Measurements from ENCODE around the gene PEX14.

PEX14 gene

DNA sequence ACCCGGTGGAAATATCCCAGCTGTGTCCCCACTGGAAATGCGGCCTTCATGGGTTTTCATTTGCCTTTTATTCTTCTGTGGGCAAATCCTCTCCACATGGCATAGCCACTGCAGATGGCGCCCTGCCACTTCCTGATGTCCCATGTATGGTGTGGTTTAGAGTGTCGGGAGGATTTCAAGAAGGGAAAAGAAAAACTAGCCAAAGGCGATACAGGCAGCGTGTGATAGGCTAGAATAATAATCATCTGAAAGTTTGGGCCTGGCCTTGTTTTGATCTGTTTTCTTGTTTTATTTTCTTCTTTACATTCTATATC is 123.6 kb downstream of the PEX14 start:
- no peak for DNase-seq
- H3K27ac ChIP-seq (ENCODE audit: insufficient read depth, low read length, poor library complexity, severe bottlenecking): no peak overlapping the region
- H3K36me3 ChIP-seq (ENCODE audit: control insufficient read depth, insufficient read depth, low read length): peaks cover 3% of the 10 kb centered on the region
- no peaks in the 10 kb centered on the region for H3K9me3 ChIP-seq (ENCODE audit: control insufficient read depth, low read length)
- no peaks in the 10 kb centered on the region for H3K4me1 ChIP-seq (ENCODE audit: control insufficient read depth, insufficient read depth, low read length, poor library complexity, severe bottlenecking)
- no peaks in the 10 kb centered on the region for H3K27me3 ChIP-seq (replicated peaks; ENCODE audit: control insufficient read depth, insufficient read depth, low read length, poor library complexity, severe bottlenecking)
- no peak overlapping the region for H3K4me3 ChIP-seq (ENCODE audit: insufficient read depth, low read depth, low read length, poor library complexity, severe bottlenecking)

DNA sequence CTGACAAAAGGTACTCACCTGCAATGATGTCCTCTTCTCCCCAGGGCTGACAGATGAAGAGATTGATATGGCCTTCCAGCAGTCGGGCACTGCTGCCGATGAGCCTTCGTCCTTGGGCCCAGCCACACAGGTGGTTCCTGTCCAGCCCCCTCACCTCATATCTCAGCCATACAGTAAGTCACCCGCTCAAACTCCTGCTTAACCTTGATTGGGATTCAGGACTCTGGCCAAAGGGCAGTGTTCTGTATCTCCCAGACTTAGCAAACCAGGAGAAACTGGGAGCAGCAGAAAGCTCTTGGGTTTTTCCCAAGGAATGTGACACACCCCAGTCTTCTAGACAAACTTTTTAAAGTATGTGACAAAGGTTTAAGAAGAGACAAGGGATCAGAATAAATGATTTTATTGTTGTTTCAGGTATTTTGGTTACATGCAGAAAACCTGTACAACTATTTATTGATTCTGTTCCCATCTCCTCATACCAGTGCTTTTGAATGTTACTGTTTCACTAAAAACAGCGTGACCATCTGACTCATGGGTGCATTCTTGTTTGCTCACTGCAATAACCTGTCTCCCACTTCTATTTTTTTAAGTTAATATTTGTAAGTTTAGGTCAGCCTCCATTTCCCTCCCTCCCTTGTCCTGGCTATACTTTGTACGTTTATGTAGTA is 124.6 kb downstream of the PEX14 start:
- Histone ChIP-seq H3K4me3 (ENCODE audit: insufficient read depth, low read depth, low read length, poor library complexity, severe bottlenecking) (no peak overlapping the region), H3K27ac (ENCODE audit: insufficient read depth, low read length, poor library complexity, severe bottlenecking) (no peak overlapping the region), H3K27me3 (replicated peaks; ENCODE audit: control insufficient read depth, insufficient read depth, low read length, poor library complexity, severe bottlenecking) (no peaks in the 10 kb centered on the region), H3K9me3 (ENCODE audit: control insufficient read depth, low read length) (no peaks in the 10 kb centered on the region), H3K36me3 (ENCODE audit: control insufficient read depth, insufficient read depth, low read length) (peaks cover 3% of the 10 kb centered on the region), H3K4me1 (ENCODE audit: control insufficient read depth, insufficient read depth, low read length, poor library complexity, severe bottlenecking) (no peaks in the 10 kb centered on the region)
- no peak for DNase-seq

DNA sequence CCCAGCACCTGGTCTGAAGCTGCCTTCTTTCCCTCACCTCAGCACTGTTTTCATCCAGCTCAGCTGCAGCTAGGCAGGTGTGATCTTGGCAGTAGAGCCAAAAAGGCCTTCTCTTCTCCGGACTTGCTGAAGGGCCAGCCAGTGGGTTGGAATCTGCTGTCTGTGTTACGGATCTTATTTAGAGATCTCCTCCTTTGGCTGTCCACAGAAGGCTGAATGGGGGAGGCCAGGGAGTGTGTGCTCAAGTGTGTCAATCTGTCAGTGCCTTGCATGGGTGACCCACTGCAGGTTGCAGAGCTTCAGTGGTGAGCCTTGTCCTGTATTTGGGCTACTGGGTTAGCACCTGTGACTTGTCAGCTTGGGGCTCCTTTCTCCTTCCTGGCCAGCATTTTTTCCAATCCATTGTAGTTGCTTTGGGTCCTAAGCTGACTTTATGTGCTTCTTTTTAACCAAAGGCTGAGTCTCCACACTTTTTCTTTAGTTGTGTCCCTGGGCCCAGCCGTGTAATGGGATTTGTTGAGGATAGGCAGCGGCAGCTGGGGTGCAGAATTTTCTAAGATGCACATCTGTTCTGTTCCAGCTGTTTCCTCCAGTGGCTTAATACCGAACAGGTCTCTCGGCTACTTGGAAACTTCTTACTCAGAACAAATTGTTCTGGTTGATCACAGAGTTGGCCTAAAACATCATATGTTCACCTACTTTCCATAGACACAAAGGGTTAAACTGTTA is 126.8 kb downstream of the PEX14 start:
- Histone ChIP-seq H3K4me3 (ENCODE audit: insufficient read depth, low read depth, low read length, poor library complexity, severe bottlenecking) (no peak overlapping the region), H3K27me3 (replicated peaks; ENCODE audit: control insufficient read depth, insufficient read depth, low read length, poor library complexity, severe bottlenecking) (no peaks in the 10 kb centered on the region), H3K36me3 (ENCODE audit: control insufficient read depth, insufficient read depth, low read length) (peaks cover 3% of the 10 kb centered on the region), H3K27ac (ENCODE audit: insufficient read depth, low read length, poor library complexity, severe bottlenecking) (no peak overlapping the region), H3K4me1 (ENCODE audit: control insufficient read depth, insufficient read depth, low read length, poor library complexity, severe bottlenecking) (no peaks in the 10 kb centered on the region), H3K9me3 (ENCODE audit: control insufficient read depth, low read length) (no peaks in the 10 kb centered on the region)
- DNase-seq: no peak

- Histone ChIP-seq H3K36me3 (ENCODE audit: control insufficient read depth, insufficient read depth, low read length) (peaks cover 3% of the 10 kb centered on the region), H3K4me1 (ENCODE audit: control insufficient read depth, insufficient read depth, low read length, poor library complexity, severe bottlenecking) (no peaks in the 10 kb centered on the region), H3K4me3 (ENCODE audit: insufficient read depth, low read depth, low read length, poor library complexity, severe bottlenecking) (no peak overlapping the region)
Measured at GRCh38 chr1:10602936-10603335, 128.2 kb downstream of the PEX14 start.

GRCh38 chr1:10604966-10605365 is 130.2 kb downstream of the PEX14 start:
- Histone ChIP-seq H3K27ac (ENCODE audit: insufficient read depth, low read length, poor library complexity, severe bottlenecking) (no peak overlapping the region), H3K4me1 (ENCODE audit: control insufficient read depth, insufficient read depth, low read length, poor library complexity, severe bottlenecking) (no peaks in the 10 kb centered on the region), H3K36me3 (ENCODE audit: control insufficient read depth, insufficient read depth, low read length) (no peaks in the 10 kb centered on the region), H3K4me3 (ENCODE audit: insufficient read depth, low read depth, low read length, poor library complexity, severe bottlenecking) (no peak overlapping the region), H3K27me3 (replicated peaks; ENCODE audit: control insufficient read depth, insufficient read depth, low read length, poor library complexity, severe bottlenecking) (no peaks in the 10 kb centered on the region), H3K9me3 (ENCODE audit: control insufficient read depth, low read length) (no peaks in the 10 kb centered on the region)
- DNase-seq: no peak

More at GRCh38 chr1:10602936-10603335, 128.2 kb downstream of the PEX14 start:
- H3K27me3 ChIP-seq (replicated peaks; ENCODE audit: control insufficient read depth, insufficient read depth, low read length, poor library complexity, severe bottlenecking): no peaks in the 10 kb centered on the region
- H3K27ac ChIP-seq (ENCODE audit: insufficient read depth, low read length, poor library complexity, severe bottlenecking): no peak overlapping the region
- no peaks in the 10 kb centered on the region for H3K9me3 ChIP-seq (ENCODE audit: control insufficient read depth, low read length)
- no peak for DNase-seq

- no peak for DNase-seq
- no peak overlapping the region for H3K4me3 ChIP-seq (ENCODE audit: insufficient read depth, low read depth, low read length, poor library complexity, severe bottlenecking)
Measured at GRCh38 chr1:10606064-10606463, 131.3 kb downstream of the PEX14 start.

GRCh38 chr1:10607228-10607627 is 132.5 kb downstream of the PEX14 start:
- Histone ChIP-seq H3K9me3 (ENCODE audit: control insufficient read depth, low read length) (no peaks in the 10 kb centered on the region), H3K27me3 (replicated peaks; ENCODE audit: control insufficient read depth, insufficient read depth, low read length, poor library complexity, severe bottlenecking) (no peaks in the 10 kb centered on the region), H3K4me3 (ENCODE audit: insufficient read depth, low read depth, low read length, poor library complexity, severe bottlenecking) (no peak overlapping the region), H3K4me1 (ENCODE audit: control insufficient read depth, insufficient read depth, low read length, poor library complexity, severe bottlenecking) (no peaks in the 10 kb centered on the region), H3K27ac (ENCODE audit: insufficient read depth, low read length, poor library complexity, severe bottlenecking) (no peak overlapping the region), H3K36me3 (ENCODE audit: control insufficient read depth, insufficient read depth, low read length) (no peaks in the 10 kb centered on the region)
- no peak for DNase-seq

More at GRCh38 chr1:10606064-10606463, 131.3 kb downstream of the PEX14 start:
- Histone ChIP-seq H3K36me3 (ENCODE audit: control insufficient read depth, insufficient read depth, low read length) (no peaks in the 10 kb centered on the region), H3K4me1 (ENCODE audit: control insufficient read depth, insufficient read depth, low read length, poor library complexity, severe bottlenecking) (no peaks in the 10 kb centered on the region), H3K9me3 (ENCODE audit: control insufficient read depth, low read length) (no peaks in the 10 kb centered on the region), H3K27me3 (replicated peaks; ENCODE audit: control insufficient read depth, insufficient read depth, low read length, poor library complexity, severe bottlenecking) (no peaks in the 10 kb centered on the region), H3K27ac (ENCODE audit: insufficient read depth, low read length, poor library complexity, severe bottlenecking) (no peak overlapping the region)

DNA sequence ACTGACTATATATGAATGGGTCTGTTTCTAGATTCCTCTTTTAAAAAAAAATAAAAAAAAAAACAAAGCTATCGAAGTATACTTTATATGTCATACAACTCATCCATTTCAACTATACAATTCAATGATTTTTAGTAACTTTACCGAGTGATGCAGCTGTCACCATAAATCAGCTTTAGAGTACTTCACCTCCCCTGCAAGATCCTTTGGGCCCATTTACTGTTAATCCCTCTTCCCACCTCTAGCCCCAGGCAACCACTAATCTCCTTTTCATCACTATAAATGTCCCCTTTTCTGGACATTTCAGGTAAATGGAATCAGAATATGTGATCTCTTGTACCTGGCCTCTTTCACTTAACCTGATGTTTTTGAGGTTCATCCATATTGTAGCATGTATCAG is 133.9 kb downstream of the PEX14 start:
- H3K27ac ChIP-seq (ENCODE audit: insufficient read depth, low read length, poor library complexity, severe bottlenecking): no peak overlapping the region
- DNase-seq: no peak
- no peaks in the 10 kb centered on the region for H3K9me3 ChIP-seq (ENCODE audit: control insufficient read depth, low read length)
- peaks cover 3% of the 10 kb centered on the region for H3K36me3 ChIP-seq (ENCODE audit: control insufficient read depth, insufficient read depth, low read length)
- no peaks in the 10 kb centered on the region for H3K27me3 ChIP-seq (replicated peaks; ENCODE audit: control insufficient read depth, insufficient read depth, low read length, poor library complexity, severe bottlenecking)
- no peaks in the 10 kb centered on the region for H3K4me1 ChIP-seq (ENCODE audit: control insufficient read depth, insufficient read depth, low read length, poor library complexity, severe bottlenecking)
- no peak overlapping the region for H3K4me3 ChIP-seq (ENCODE audit: insufficient read depth, low read depth, low read length, poor library complexity, severe bottlenecking)

GRCh38 chr1:10610901-10611600 is 136.3 kb downstream of the PEX14 start:
- H3K27me3 ChIP-seq (replicated peaks; ENCODE audit: control insufficient read depth, insufficient read depth, low read length, poor library complexity, severe bottlenecking): no peaks in the 10 kb centered on the region
- H3K36me3 ChIP-seq (ENCODE audit: control insufficient read depth, insufficient read depth, low read length): peaks cover 5% of the 10 kb centered on the region
- H3K27ac ChIP-seq (ENCODE audit: insufficient read depth, low read length, poor library complexity, severe bottlenecking): no peak overlapping the region
- H3K4me3 ChIP-seq (ENCODE audit: insufficient read depth, low read depth, low read length, poor library complexity, severe bottlenecking): no peak overlapping the region
- H3K9me3 ChIP-seq (ENCODE audit: control insufficient read depth, low read length): no peaks in the 10 kb centered on the region
- no peaks in the 10 kb centered on the region for H3K4me1 ChIP-seq (ENCODE audit: control insufficient read depth, insufficient read depth, low read length, poor library complexity, severe bottlenecking)
- DNase-seq: no peak

Data from effector memory CD4-positive, alpha-beta T cell (primary cell).